Pulmonary artery endothelial cell (primary cell): ENCODE results near the gene RPS6KA5. TPM values are rescaled to one million over a fixed set of nuclear protein-coding genes. Genes with fewer than 3 reads are reported as not detected.
"Not testable (repeated sequence)": the region's sequence is repeated elsewhere in the genome, so short reads cannot be mapped to it uniquely, and the experiment has no call there.

ENCODE experiments used
- DNase-seq: peaks from one replicate; pipeline ENCODE4 v3.0.0-alpha.2; 2011; ENCODE audit warnings: low read depth, low spot score
- total RNA-seq: library from RNA; depleted of rRNA; stranded (reverse); fragments of >200 nt; gene quantifications from 2 replicates; pipeline ENCODE4 v1.2.3, GENCODE V29; 2014

Gene RPS6KA5
- total RNA-seq: 3.9 and 5.3 TPM in 2 replicates

GRCh38 chr14:91060351-91061055, at the start of gene RPS6KA5:
Gene RPS6KA5 (minus strand): TSS chr14:91060641. CDS start chr14:91060434, 207 bp downstream.
- DNase-seq: peak; percentile 100

GRCh38 chr14:91108941-91109611, 48.6 kb upstream of the RPS6KA5 start:
- DNase-seq: peak; percentile 94

- no peak for DNase-seq
Measured at GRCh38 chr14:91103116-91103515, 42.7 kb upstream of the RPS6KA5 start.

GRCh38 chr14:91100102-91100501, 39.7 kb upstream of the RPS6KA5 start:
- DNase-seq: no peak

GRCh38 chr14:91098591-91098990, 38.1 kb upstream of the RPS6KA5 start:
- DNase-seq: no peak

- DNase-seq: not testable (repeated sequence)
Measured at GRCh38 chr14:91097657-91098056, 37.2 kb upstream of the RPS6KA5 start.

GRCh38 chr14:91095178-91095577, 34.7 kb upstream of the RPS6KA5 start:
- DNase-seq: no peak

GRCh38 chr14:91094772-91095171, 34.3 kb upstream of the RPS6KA5 start:
- DNase-seq: no peak

GRCh38 chr14:91093743-91094472, 33.5 kb upstream of the RPS6KA5 start:
- DNase-seq: not testable (repeated sequence)

GRCh38 chr14:91092073-91092472, 31.6 kb upstream of the RPS6KA5 start:
- no peak for DNase-seq

GRCh38 chr14:91090743-91091142, 30.3 kb upstream of the RPS6KA5 start:
- DNase-seq: no peak

- DNase-seq: no peak
Measured at GRCh38 chr14:91089958-91090535, 29.6 kb upstream of the RPS6KA5 start.

GRCh38 chr14:91088585-91089235, 28.3 kb upstream of the RPS6KA5 start:
- DNase-seq: no peak

- DNase-seq: not testable (repeated sequence)
Measured at GRCh38 chr14:91087470-91087869, 27.0 kb upstream of the RPS6KA5 start.

GRCh38 chr14:91084516-91084915, 24.1 kb upstream of the RPS6KA5 start:
- DNase-seq: no peak

GRCh38 chr14:91082282-91082681, 21.8 kb upstream of the RPS6KA5 start:
- no peak for DNase-seq

- DNase-seq: no peak
Measured at GRCh38 chr14:91080071-91080470, 19.6 kb upstream of the RPS6KA5 start.

GRCh38 chr14:91078095-91078737, 17.8 kb upstream of the RPS6KA5 start:
- no peak for DNase-seq

GRCh38 chr14:91075553-91075952, 15.1 kb upstream of the RPS6KA5 start:
- no peak for DNase-seq

- DNase-seq: no peak
Measured at GRCh38 chr14:91070572-91070971, 10.1 kb upstream of the RPS6KA5 start.

GRCh38 chr14:91068642-91069041, 8.2 kb upstream of the RPS6KA5 start:
- DNase-seq: no peak
